Keratinocyte (primary cell): ENCODE data around the gene AKT1. TPM values are rescaled to one million over a fixed set of nuclear protein-coding genes. Genes with fewer than 3 reads are reported as not detected.

Experiments used
- DNase-seq: peaks from one replicate; pipeline ENCODE4 v3.0.0-alpha.2; 2011; ENCODE audit warnings: low read depth, missing footprints, low spot score
- FAIRE-seq: peaks from 2 replicates; lab custom pipeline; 2011; peaks lifted over from hg19 to GRCh38; lab: Jason Lieb, UNC
- H2AFZ ChIP-seq: 2 replicates; pipeline ENCODE4 v1.6.0; 2012; ENCODE audit warnings: low read length, control low read depth, inconsistent platforms; ENCODE audit not compliant: control insufficient read depth
- H3K27ac ChIP-seq: 2 replicates; pipeline ENCODE4 v1.5.1; 2011; ENCODE audit warnings: low read length; ENCODE audit not compliant: control insufficient read depth, insufficient read depth
- H3K27me3 ChIP-seq: 3 replicates; pipeline ENCODE4 v1.6.0; 2011; ENCODE audit warnings: low read length; ENCODE audit not compliant: control insufficient read depth, insufficient read depth; ENCODE audit errors: extremely low read depth
- H3K36me3 ChIP-seq, 2 experiments: 2 replicates in 1 of 2; 3 replicates in 1 of 2; pipeline ENCODE4 v1.5.1; 2011; ENCODE audit warnings: low read length in 2 of 2, mild to moderate bottlenecking in 1 of 2; ENCODE audit not compliant: control insufficient read depth in 2 of 2, insufficient read depth in 2 of 2; ENCODE audit errors: extremely low read depth in 1 of 2
- H3K4me1 ChIP-seq: 3 replicates; pipeline ENCODE4 v1.5.1; 2011; ENCODE audit warnings: low read length; ENCODE audit not compliant: control insufficient read depth, insufficient read depth; ENCODE audit errors: extremely low read depth
- H3K4me2 ChIP-seq: 3 replicates; pipeline ENCODE4 v1.6.0; 2011; ENCODE audit warnings: low read depth, low read length; ENCODE audit not compliant: control insufficient read depth, insufficient read depth; ENCODE audit errors: extremely low read depth
- H3K4me3 ChIP-seq, 3 experiments: fragments of 200-600 bp in 1 of 3; sonication (generic) in 1 of 3; 2 replicates in 2 of 3; 3 replicates in 1 of 3; pipeline ENCODE4 v1.5.1; 2011 to 2016; ENCODE audit warnings: low read length in 3 of 3, mild to moderate bottlenecking in 3 of 3, control low read depth in 2 of 3, inconsistent platforms in 1 of 3, low read depth in 1 of 3, mixed read lengths in 1 of 3, mixed run types in 1 of 3, moderate library complexity in 1 of 3; ENCODE audit not compliant: control insufficient read depth in 2 of 3, insufficient read depth in 2 of 3; ENCODE audit errors: extremely low read depth in 1 of 3
- H3K79me2 ChIP-seq: 2 replicates; pipeline ENCODE4 v1.6.0; 2012; ENCODE audit warnings: low read length; ENCODE audit not compliant: control insufficient read depth, insufficient read depth
- H3K9ac ChIP-seq: 3 replicates; pipeline ENCODE4 v1.6.0; 2011; ENCODE audit warnings: low read length; ENCODE audit not compliant: control insufficient read depth, insufficient read depth; ENCODE audit errors: extremely low read depth
- H3K9me1 ChIP-seq: 3 replicates; pipeline ENCODE4 v1.6.0; 2011; ENCODE audit warnings: low read length; ENCODE audit not compliant: control insufficient read depth, insufficient read depth; ENCODE audit errors: extremely low read depth
- H3K9me3 ChIP-seq: 2 replicates; pipeline ENCODE4 v1.5.1; 2012; ENCODE audit warnings: low read depth, low read length; ENCODE audit not compliant: control insufficient read depth
- H4K20me1 ChIP-seq: 3 replicates; pipeline ENCODE4 v1.6.0; 2011; ENCODE audit warnings: low read length; ENCODE audit not compliant: control insufficient read depth, insufficient read depth; ENCODE audit errors: extremely low read depth
- CTCF ChIP-seq, 3 experiments: IDR thresholded peaks in 1 of 3; conservative IDR thresholded peaks in 1 of 3; optimal IDR thresholded peaks in 1 of 3; 2 replicates in 2 of 3; 3 replicates in 1 of 3; pipeline versions ENCODE3 to v1.5.1; 2011; ENCODE audit warnings: low read length in 3 of 3, mild to moderate bottlenecking in 3 of 3, moderate library complexity in 2 of 3, control low read depth in 1 of 3, inconsistent platforms in 1 of 3; ENCODE audit not compliant: insufficient read depth in 2 of 3; ENCODE audit errors: extremely low read depth in 1 of 3
- EZH2 ChIP-seq: IDR thresholded peaks from one replicate; pipeline ENCODE4 v1.6.1; 2012; ENCODE audit warnings: inconsistent platforms, mild to moderate bottlenecking, low read length, moderate library complexity
- dilution Hi-C: fragments of 300-500 bp; cut with MboI; formaldehyde crosslinking; loops from one replicate; pipeline ENCODE4 v1.7.0; 2020; ENCODE audit warnings: low sequenced_read_pairs; ENCODE audit not compliant: extremely low pct_ligation_motif_present
- polyA plus RNA-seq, 5 experiments: library from polyadenylated mRNA; depleted of rRNA in 3 of 5; stranded (reverse) in 3 of 5; stranded (forward) in 1 of 5; unstranded in 1 of 5; fragments of >200 nt; gene quantifications; 1 replicate in 1 of 5; 2 replicates in 3 of 5; 3 replicates in 1 of 5; pipeline versions ENCODE4 v1.2.1 to v1.2.3, GENCODE V29; 2011 to 2012; ENCODE audit warnings: missing spikeins in 2 of 5, low read depth in 1 of 5, low replicate concordance in 1 of 5

Gene AKT1
- polyA plus RNA-seq, 1 donor (not counting 4 experiments of a cell fraction or from before 2014, with no cell fraction given): 82.3 TPM

GRCh38 chr14:104741108-104741802 lies 54.3 kb downstream of the AKT1 start:
- no peak for FAIRE-seq
- H3K4me3 ChIP-seq: no peak overlapping the region
- no peaks in the 10 kb centered on the region for H3K27me3 ChIP-seq
- no peak overlapping the region for H3K9ac ChIP-seq
- no peak overlapping the region for H3K27ac ChIP-seq
- no peaks in the 10 kb centered on the region for H4K20me1 ChIP-seq
- H3K9me1 ChIP-seq: peaks cover 2% of the 10 kb centered on the region
- no peak overlapping the region for H2AFZ ChIP-seq
- no peaks in the 10 kb centered on the region for H3K9me3 ChIP-seq
- no peak overlapping the region for H3K4me2 ChIP-seq
- DNase-seq: no peak
- peaks cover 17% of the 10 kb centered on the region for H3K4me1 ChIP-seq
- dilution Hi-C loops: no loop called here
- no peaks in the 10 kb centered on the region for H3K79me2 ChIP-seq
- H3K36me3 ChIP-seq: no peaks in the 10 kb centered on the region
- no peak for TF ChIP-seq EZH2
- no peak for TF ChIP-seq CTCF (optimal IDR thresholded peaks at IDR 0.05 in 1 of 3, IDR thresholded peaks at IDR 0.05 in 1 of 3, conservative IDR thresholded peaks at IDR 0.05 in 1 of 3; ENCODE audit: extremely low read depth in 1 of 3, insufficient read depth in 2 of 3, low read length in 3 of 3)

- H3K9me3 ChIP-seq: no peaks in the 10 kb centered on the region
- peak in 1 of 3 experiments; percentile 29 for TF ChIP-seq CTCF (optimal IDR thresholded peaks at IDR 0.05 in 1 of 3, IDR thresholded peaks at IDR 0.05 in 1 of 3, conservative IDR thresholded peaks at IDR 0.05 in 1 of 3; ENCODE audit: extremely low read depth in 1 of 3, insufficient read depth in 2 of 3, low read length in 3 of 3)
- no peak for TF ChIP-seq EZH2
- no peak overlapping the region for H2AFZ ChIP-seq
- no peak overlapping the region for H3K4me2 ChIP-seq
- no peak overlapping the region for H3K9ac ChIP-seq
- no peak overlapping the region for H3K27ac ChIP-seq
- no peaks in the 10 kb centered on the region for H3K9me1 ChIP-seq
- no peaks in the 10 kb centered on the region for H3K79me2 ChIP-seq
- H4K20me1 ChIP-seq: no peaks in the 10 kb centered on the region
- peaks cover 15% of the 10 kb centered on the region for H3K4me1 ChIP-seq
- no peak for DNase-seq
- FAIRE-seq: no peak
- no peaks in the 10 kb centered on the region for H3K27me3 ChIP-seq
- dilution Hi-C loops: no loop called here
- H3K4me3 ChIP-seq: no peak overlapping the region
- no peaks in the 10 kb centered on the region for H3K36me3 ChIP-seq
Measured at GRCh38 chr14:104739546-104740516, 55.7 kb downstream of the AKT1 start.
